ENCODE data around the gene MARCHF10.

MARCHF10 gene

GRCh38 chr17:62676952-62677596 lies 131.0 kb downstream of the MARCHF10 start:
- DNase-seq (ENCODE audit: low read depth): no peak

- DNase-seq (ENCODE audit: low read depth): no peak
Measured at GRCh38 chr17:62676231-62676943, 131.7 kb downstream of the MARCHF10 start.

- DNase-seq (ENCODE audit: low read depth): no peak
Measured at GRCh38 chr17:62675701-62676100, 132.4 kb downstream of the MARCHF10 start.

GRCh38 chr17:62675260-62675659 lies 132.9 kb downstream of the MARCHF10 start:
- no peak for DNase-seq (ENCODE audit: low read depth)

GRCh38 chr17:62674841-62675240 lies 133.3 kb downstream of the MARCHF10 start:
- DNase-seq (ENCODE audit: low read depth): no peak

- no peak for DNase-seq (ENCODE audit: low read depth)
Measured at GRCh38 chr17:62674363-62674739, 133.8 kb downstream of the MARCHF10 start.

GRCh38 chr17:62673614-62674362 lies 134.3 kb downstream of the MARCHF10 start:
- no peak for DNase-seq (ENCODE audit: low read depth)

- DNase-seq (ENCODE audit: low read depth): no peak
Measured at GRCh38 chr17:62672957-62673356, 135.2 kb downstream of the MARCHF10 start.

- no peak for DNase-seq (ENCODE audit: low read depth)
Measured at GRCh38 chr17:62671553-62671952, 136.6 kb downstream of the MARCHF10 start.

GRCh38 chr17:62670202-62670821 lies 137.8 kb downstream of the MARCHF10 start:
- no peak for DNase-seq (ENCODE audit: low read depth)

- no peak for DNase-seq (ENCODE audit: low read depth)
Measured at GRCh38 chr17:62668091-62668804, 139.9 kb downstream of the MARCHF10 start.

GRCh38 chr17:62666801-62667591 lies 141.1 kb downstream of the MARCHF10 start:
- no peak for DNase-seq (ENCODE audit: low read depth)

- no peak for DNase-seq (ENCODE audit: low read depth)
Measured at GRCh38 chr17:62666061-62666800, 141.9 kb downstream of the MARCHF10 start.

GRCh38 chr17:62665599-62665998 lies 142.5 kb downstream of the MARCHF10 start:
- no peak for DNase-seq (ENCODE audit: low read depth)

- no peak for DNase-seq (ENCODE audit: low read depth)
Measured at GRCh38 chr17:62664336-62665120, 143.6 kb downstream of the MARCHF10 start.

GRCh38 chr17:62663304-62663703 lies 144.8 kb downstream of the MARCHF10 start:
- no peak for DNase-seq (ENCODE audit: low read depth)

GRCh38 chr17:62662855-62663254 lies 145.3 kb downstream of the MARCHF10 start:
- no peak for DNase-seq (ENCODE audit: low read depth)

GRCh38 chr17:62661337-62661736 lies 146.8 kb downstream of the MARCHF10 start:
- no peak for DNase-seq (ENCODE audit: low read depth)

- DNase-seq (ENCODE audit: low read depth): no peak
Measured at GRCh38 chr17:62660629-62661118, 147.4 kb downstream of the MARCHF10 start.

Data from T-helper 22 cell (primary cell).